Measurements from ENCODE around the gene OR51A4. TPM values are rescaled to one million over a fixed set of nuclear protein-coding genes. Genes with fewer than 3 reads are reported as not detected.

OR51A4 gene
- total RNA-seq, 2 donors from 2014 or later, result not detected

DNA sequence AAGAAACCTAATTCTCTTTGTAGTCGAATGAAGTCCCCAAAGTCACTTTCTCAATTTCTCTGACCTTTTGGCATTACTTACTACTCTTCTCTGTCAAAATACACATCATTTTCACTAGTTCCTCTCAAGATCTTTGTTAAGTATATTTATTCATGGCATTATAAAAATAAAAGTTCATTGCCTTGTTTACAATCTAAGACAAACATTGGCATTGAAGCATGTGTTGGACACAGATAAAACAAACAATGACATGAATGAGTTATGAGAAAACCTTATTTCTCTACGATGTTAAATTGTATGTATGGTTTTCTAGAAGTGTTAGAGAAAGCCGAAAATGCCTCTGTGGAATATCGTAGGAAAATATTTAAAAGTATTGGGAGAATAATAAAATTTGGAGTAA is 14.7 kb downstream of the OR51A4 start:
- DNase-seq (ENCODE audit: low spot score), result no peak
- Histone ChIP-seq H3K4me3 (no peak overlapping the region), H3K36me3 (no peaks in the 10 kb centered on the region), H3K9me3 (no peaks in the 10 kb centered on the region), H3K27me3 (no peaks in the 10 kb centered on the region), H3K27ac (no peak overlapping the region), H3K4me1 (no peaks in the 10 kb centered on the region)
- TF ChIP-seq, protein P1, sequence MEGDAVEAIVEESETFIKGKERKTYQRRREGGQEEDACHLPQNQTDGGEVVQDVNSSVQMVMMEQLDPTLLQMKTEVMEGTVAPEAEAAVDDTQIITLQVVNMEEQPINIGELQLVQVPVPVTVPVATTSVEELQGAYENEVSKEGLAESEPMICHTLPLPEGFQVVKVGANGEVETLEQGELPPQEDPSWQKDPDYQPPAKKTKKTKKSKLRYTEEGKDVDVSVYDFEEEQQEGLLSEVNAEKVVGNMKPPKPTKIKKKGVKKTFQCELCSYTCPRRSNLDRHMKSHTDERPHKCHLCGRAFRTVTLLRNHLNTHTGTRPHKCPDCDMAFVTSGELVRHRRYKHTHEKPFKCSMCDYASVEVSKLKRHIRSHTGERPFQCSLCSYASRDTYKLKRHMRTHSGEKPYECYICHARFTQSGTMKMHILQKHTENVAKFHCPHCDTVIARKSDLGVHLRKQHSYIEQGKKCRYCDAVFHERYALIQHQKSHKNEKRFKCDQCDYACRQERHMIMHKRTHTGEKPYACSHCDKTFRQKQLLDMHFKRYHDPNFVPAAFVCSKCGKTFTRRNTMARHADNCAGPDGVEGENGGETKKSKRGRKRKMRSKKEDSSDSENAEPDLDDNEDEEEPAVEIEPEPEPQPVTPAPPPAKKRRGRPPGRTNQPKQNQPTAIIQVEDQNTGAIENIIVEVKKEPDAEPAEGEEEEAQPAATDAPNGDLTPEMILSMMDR (IDR thresholded peaks at IDR 0.05), result no peak

DNA sequence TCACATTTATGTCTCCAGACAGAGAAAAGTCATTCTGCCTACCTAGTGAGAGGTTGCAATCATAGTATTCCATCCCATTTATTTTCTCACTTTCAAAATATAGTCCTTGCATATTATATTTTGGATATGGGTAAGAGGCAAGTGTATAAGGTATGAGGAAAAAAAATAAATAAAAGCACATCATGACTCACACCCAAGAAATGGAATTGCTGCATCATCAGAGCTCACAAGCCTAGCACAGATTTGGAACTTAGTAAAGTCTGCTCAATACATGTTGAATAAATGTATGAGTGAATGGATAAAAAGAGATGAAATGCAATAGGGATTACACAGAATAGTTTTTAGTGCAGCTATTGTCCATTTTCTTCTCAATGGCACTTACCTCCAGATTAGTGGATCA is 20.8 kb downstream of the OR51A4 start:
- Histone ChIP-seq H3K9me3 (no peaks in the 10 kb centered on the region), H3K36me3 (no peaks in the 10 kb centered on the region), H3K4me3 (no peak overlapping the region), H3K4me1 (no peaks in the 10 kb centered on the region), H3K27ac (no peak overlapping the region), H3K27me3 (no peaks in the 10 kb centered on the region)
- TF ChIP-seq, protein P1 (IDR thresholded peaks at IDR 0.05), result no peak
- DNase-seq (ENCODE audit: low spot score), result no peak

DNA sequence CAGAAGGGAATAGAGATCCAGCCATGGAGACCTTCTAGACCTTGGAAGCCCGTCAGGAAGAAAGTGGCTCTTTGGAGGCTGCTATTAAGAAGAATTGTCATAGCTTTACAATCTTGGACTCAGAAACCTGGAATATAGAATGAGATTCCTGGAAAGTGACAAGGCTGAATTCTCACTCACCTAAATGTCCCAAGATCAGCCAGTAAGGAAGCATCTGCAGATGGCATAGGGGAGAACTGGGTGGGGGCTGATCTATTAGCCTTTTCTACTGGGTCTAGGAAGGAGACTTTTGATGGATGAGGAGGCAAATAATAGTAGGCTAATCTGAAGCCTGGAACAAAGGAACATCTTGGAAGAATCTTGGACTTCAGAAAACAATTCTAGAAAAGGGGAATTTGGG is 23.2 kb downstream of the OR51A4 start, which contains the start of gene OR51G1:
TSS of gene OR51G1 (minus strand) at position 101 of the 400 bp plus-strand sequence. CDS start at position 101, 0 bp downstream.
- Histone ChIP-seq H3K27ac (no peak within 1 kb of the TSS), H3K36me3 (no peaks in the 10 kb centered on the region), H3K4me3 (no peak within 1 kb of the TSS), H3K4me1 (no peaks in the 10 kb centered on the region), H3K9me3 (no peaks in the 10 kb centered on the region), H3K27me3 (no peaks in the 10 kb centered on the region)
- TF ChIP-seq, protein P1 (IDR thresholded peaks at IDR 0.05), result no peak
- no peak for DNase-seq (ENCODE audit: low spot score)

DNA sequence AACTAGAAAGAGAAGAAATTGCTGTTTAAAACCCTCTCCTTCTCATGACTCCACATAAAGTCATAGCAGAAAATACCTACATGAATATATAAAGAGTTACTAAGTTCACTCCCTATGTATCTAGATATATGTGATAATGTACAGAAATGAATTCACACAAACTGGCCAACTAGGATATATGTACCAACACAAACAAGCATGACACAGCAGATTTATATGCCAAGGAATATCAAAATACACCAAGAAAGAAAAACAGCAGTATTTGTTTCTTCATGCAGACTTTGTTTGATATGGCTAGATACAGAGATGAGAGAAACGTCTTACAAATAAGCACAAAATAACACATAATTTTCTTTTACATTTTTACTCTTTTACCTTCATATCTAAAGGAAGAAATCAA is 25.1 kb downstream of the OR51A4 start:
- TF ChIP-seq, protein P1 (IDR thresholded peaks at IDR 0.05), result no peak
- H3K27ac ChIP-seq, result no peak overlapping the region
- H3K9me3 ChIP-seq, result no peaks in the 10 kb centered on the region
- H3K4me1 ChIP-seq, result no peaks in the 10 kb centered on the region
- no peak overlapping the region for H3K4me3 ChIP-seq
- H3K36me3 ChIP-seq, result no peaks in the 10 kb centered on the region
- H3K27me3 ChIP-seq, result no peaks in the 10 kb centered on the region
- DNase-seq (ENCODE audit: low spot score), result no peak

DNA sequence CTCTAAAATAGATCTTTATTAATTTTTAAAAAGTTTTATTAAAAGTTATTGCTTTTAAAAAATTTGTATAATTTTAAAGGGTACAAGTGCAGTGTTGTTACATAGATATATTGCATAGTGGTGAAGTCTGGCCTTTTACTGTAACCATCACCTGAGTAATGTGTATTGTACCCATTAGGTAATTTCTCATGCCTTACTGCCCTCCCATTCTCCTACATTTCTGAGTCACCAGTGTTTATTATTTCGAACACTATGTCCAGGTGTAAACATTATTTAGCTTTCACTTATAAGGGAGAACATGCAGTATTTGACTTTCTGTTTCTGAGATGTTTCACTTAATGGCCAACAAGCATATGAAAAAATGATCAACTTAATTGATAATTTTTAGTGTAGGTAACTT is 25.6 kb downstream of the OR51A4 start:
- no peak overlapping the region for H3K27ac ChIP-seq
- H3K36me3 ChIP-seq, result no peaks in the 10 kb centered on the region
- H3K27me3 ChIP-seq, result no peaks in the 10 kb centered on the region
- no peaks in the 10 kb centered on the region for H3K4me1 ChIP-seq
- H3K9me3 ChIP-seq, result no peaks in the 10 kb centered on the region
- no peak for DNase-seq (ENCODE audit: low spot score)
- no peak overlapping the region for H3K4me3 ChIP-seq
- TF ChIP-seq, protein P1 (IDR thresholded peaks at IDR 0.05), result no peak

DNA sequence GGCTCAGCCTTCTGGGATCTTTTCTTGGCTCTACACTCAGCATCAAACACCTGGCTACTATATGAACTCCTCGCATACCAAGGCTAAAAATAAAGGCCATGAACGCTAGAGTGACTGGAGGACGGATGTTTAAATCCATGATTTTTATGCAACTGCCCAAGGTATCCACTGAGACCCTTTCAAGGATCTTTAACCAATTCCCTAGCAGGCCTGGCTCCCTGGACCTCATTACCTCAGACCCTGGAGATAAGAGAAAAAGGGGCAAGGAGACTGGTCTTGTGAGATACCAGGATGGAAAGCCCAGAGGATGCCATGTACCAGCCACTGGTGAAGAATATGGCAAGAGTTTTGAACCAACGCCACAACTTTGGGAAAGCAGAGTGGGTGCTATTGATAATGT is 28.2 kb downstream of the OR51A4 start, which contains the start of gene OR51G2:
TSS of gene OR51G2 (minus strand) at position 101 of the 400 bp plus-strand sequence. CDS start 3,687 bp downstream, outside the sequence.
- Histone ChIP-seq H3K27me3 (no peaks in the 10 kb centered on the region), H3K4me1 (no peaks in the 10 kb centered on the region), H3K4me3 (no peak within 1 kb of the TSS), H3K9me3 (no peaks in the 10 kb centered on the region), H3K27ac (no peak within 1 kb of the TSS), H3K36me3 (no peaks in the 10 kb centered on the region)
- DNase-seq (ENCODE audit: low spot score), result no peak
- TF ChIP-seq, protein P1 (IDR thresholded peaks at IDR 0.05), result no peak

All from right atrium auricular region (tissue), 2 donors.